Loucy (cell line): ENCODE results near the gene TEX14.
A peak's percentile ranks its signal among the peaks of the same experiment; 100 is the strongest.

Experiments
- H2AFZ ChIP-seq: fragments of 200-600 bp; sonication (generic); 2 replicates; pipeline ENCODE4 v1.6.0; 2016; ENCODE audit warnings: antibody characterized with exemption, mild to moderate bottlenecking, low read length, moderate library complexity
- H3F3A ChIP-seq: fragments of 200-600 bp; 2 replicates; pipeline ENCODE4 v1.6.0; 2016; ENCODE audit warnings: antibody characterized with exemption, low read depth, mild to moderate bottlenecking
- H3K27me3 ChIP-seq: fragments of 200-600 bp; sonication (generic); 2 replicates; pipeline ENCODE4 v1.6.1; 2014; ENCODE audit warnings: low read length, mild to moderate bottlenecking; ENCODE audit not compliant: insufficient read depth, poor library complexity, severe bottlenecking
- H3K36me3 ChIP-seq: fragments of 200-600 bp; sonication (generic); 2 replicates; pipeline ENCODE4 v1.6.1; 2016; ENCODE audit warnings: low read length; ENCODE audit not compliant: insufficient read depth
- H3K4me1 ChIP-seq: fragments of 200-600 bp; sonication (generic); 2 replicates; pipeline ENCODE4 v1.5.1; 2014; ENCODE audit warnings: low read length, mild to moderate bottlenecking; ENCODE audit not compliant: insufficient read depth, poor library complexity, severe bottlenecking
- H3K4me2 ChIP-seq: fragments of 200-600 bp; sonication (generic); 2 replicates; pipeline ENCODE4 v1.6.0; 2014; ENCODE audit warnings: antibody characterized with exemption, low read length, low read depth, mild to moderate bottlenecking; ENCODE audit not compliant: poor library complexity, severe bottlenecking
- H3K4me3 ChIP-seq: fragments of 200-600 bp; sonication (generic); 2 replicates; pipeline ENCODE4 v1.5.1; 2014; ENCODE audit warnings: low read length, mild to moderate bottlenecking, mixed read lengths; ENCODE audit not compliant: poor library complexity, severe bottlenecking
- H3K79me2 ChIP-seq: fragments of 200-600 bp; sonication (generic); 2 replicates; pipeline ENCODE4 v1.6.1; 2014; ENCODE audit warnings: low read length; ENCODE audit not compliant: insufficient read depth
- H3K9ac ChIP-seq: fragments of 200-600 bp; sonication (generic); 2 replicates; pipeline ENCODE4 v1.6.0; 2014; ENCODE audit warnings: mild to moderate bottlenecking, low read depth, low read length, moderate library complexity; ENCODE audit not compliant: poor library complexity, severe bottlenecking
- H3K9me2 ChIP-seq: fragments of 200-600 bp; sonication (generic); replicated peaks from 2 replicates; pipeline ENCODE4 v1.6.1; 2016; ENCODE audit warnings: low read depth, low read length, mixed read lengths
- H3K9me3 ChIP-seq: fragments of 200-600 bp; sonication (generic); 2 replicates; pipeline ENCODE4 v1.6.1; 2014; ENCODE audit warnings: mild to moderate bottlenecking, antibody characterized with exemption, low read length, low read depth; ENCODE audit not compliant: insufficient read depth
- H4K20me1 ChIP-seq: fragments of 200-600 bp; sonication (generic); 2 replicates; pipeline ENCODE4 v1.6.0; 2014; ENCODE audit warnings: antibody characterized with exemption, low read length, mild to moderate bottlenecking; ENCODE audit not compliant: insufficient read depth, poor library complexity, severe bottlenecking
- EZH2phosphoT487 ChIP-seq: fragments of 200-600 bp; IDR thresholded peaks from 2 replicates; pipeline ENCODE4 v1.6.1; 2018; ENCODE audit warnings: antibody characterized with exemption, mild to moderate bottlenecking, moderate library complexity, borderline replicate concordance
- TF ChIP-seq, protein P1 (sequence below): fragments of 200-600 bp; sonication (generic); conservative IDR thresholded peaks from 2 replicates; pipeline ENCODE4 v1.5.1; 2014; ENCODE audit warnings: mild to moderate bottlenecking, antibody characterized with exemption, low read length

The TEX14 gene

DNA sequence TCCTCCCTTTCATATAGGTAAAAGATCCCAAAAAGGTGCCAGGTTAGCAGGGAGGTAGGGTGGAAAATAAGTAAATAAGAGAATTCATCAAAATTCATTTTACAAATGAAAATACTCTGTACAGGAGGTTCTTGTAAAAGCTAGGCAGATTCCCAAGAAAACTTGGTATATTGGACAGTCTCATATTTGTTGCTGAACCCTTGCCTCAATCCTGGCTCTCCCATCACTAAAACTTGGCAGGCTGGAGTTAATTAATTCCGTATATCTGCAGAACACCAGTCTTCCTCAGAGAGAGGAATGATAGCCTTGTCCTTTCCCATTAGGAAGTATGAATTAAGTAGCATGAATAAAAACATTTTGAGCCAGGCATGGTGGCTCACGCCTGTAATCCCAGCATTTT is 111.2 kb downstream of the TEX14 start:
- TF ChIP-seq EZH2phosphoT487: no peak
- TF ChIP-seq, protein P1, sequence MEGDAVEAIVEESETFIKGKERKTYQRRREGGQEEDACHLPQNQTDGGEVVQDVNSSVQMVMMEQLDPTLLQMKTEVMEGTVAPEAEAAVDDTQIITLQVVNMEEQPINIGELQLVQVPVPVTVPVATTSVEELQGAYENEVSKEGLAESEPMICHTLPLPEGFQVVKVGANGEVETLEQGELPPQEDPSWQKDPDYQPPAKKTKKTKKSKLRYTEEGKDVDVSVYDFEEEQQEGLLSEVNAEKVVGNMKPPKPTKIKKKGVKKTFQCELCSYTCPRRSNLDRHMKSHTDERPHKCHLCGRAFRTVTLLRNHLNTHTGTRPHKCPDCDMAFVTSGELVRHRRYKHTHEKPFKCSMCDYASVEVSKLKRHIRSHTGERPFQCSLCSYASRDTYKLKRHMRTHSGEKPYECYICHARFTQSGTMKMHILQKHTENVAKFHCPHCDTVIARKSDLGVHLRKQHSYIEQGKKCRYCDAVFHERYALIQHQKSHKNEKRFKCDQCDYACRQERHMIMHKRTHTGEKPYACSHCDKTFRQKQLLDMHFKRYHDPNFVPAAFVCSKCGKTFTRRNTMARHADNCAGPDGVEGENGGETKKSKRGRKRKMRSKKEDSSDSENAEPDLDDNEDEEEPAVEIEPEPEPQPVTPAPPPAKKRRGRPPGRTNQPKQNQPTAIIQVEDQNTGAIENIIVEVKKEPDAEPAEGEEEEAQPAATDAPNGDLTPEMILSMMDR: no peak
- Histone ChIP-seq H3F3A (no peaks in the 10 kb centered on the region), H3K9me3 (no peaks in the 10 kb centered on the region), H3K4me2 (no peak overlapping the region), H3K4me1 (peaks cover under 1% of the 10 kb centered on the region), H3K27me3 (no peaks in the 10 kb centered on the region), H3K79me2 (no peaks in the 10 kb centered on the region), H2AFZ (no peak overlapping the region), H3K36me3 (no peaks in the 10 kb centered on the region), H3K9me2 (no peaks in the 10 kb centered on the region), H3K9ac (no peak overlapping the region), H3K4me3 (no peak overlapping the region), H4K20me1 (no peaks in the 10 kb centered on the region)

DNA sequence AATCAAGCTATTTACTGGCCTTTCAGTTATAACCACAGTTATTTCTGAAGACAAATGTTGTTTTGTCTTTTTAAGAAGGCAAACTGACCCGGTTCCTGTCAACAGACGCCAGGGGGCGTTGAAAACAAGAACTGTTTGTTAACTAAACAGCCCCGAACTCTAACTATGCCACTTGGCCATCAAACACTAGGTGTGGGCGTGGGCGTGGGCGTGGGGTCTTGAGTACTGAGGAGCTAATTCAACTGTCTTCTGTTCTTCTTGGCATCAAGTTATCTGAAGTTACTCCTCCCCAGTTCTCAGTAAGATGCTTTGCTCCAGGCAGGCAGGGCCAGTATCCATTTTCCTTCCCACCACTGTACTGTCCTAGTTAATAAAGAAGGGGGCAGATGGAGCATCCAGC is 114.1 kb downstream of the TEX14 start:
- no peak overlapping the region for H3K4me3 ChIP-seq
- TF ChIP-seq EZH2phosphoT487: no peak
- TF ChIP-seq, protein P1: peak; percentile 75
- no peaks in the 10 kb centered on the region for H3K9me3 ChIP-seq
- no peak overlapping the region for H3K9ac ChIP-seq
- no peaks in the 10 kb centered on the region for H3K36me3 ChIP-seq
- H2AFZ ChIP-seq: 0 out of 2 replicates have a peak overlapping the region, but pooled peaks have one; percentile 15
- H3K4me2 ChIP-seq: no peak overlapping the region
- no peaks in the 10 kb centered on the region for H3K79me2 ChIP-seq
- H3K27me3 ChIP-seq: no peaks in the 10 kb centered on the region
- peaks cover 5% of the 10 kb centered on the region for H3K4me1 ChIP-seq
- no peaks in the 10 kb centered on the region for H4K20me1 ChIP-seq
- no peaks in the 10 kb centered on the region for H3K9me2 ChIP-seq
- H3F3A ChIP-seq: no peaks in the 10 kb centered on the region

DNA sequence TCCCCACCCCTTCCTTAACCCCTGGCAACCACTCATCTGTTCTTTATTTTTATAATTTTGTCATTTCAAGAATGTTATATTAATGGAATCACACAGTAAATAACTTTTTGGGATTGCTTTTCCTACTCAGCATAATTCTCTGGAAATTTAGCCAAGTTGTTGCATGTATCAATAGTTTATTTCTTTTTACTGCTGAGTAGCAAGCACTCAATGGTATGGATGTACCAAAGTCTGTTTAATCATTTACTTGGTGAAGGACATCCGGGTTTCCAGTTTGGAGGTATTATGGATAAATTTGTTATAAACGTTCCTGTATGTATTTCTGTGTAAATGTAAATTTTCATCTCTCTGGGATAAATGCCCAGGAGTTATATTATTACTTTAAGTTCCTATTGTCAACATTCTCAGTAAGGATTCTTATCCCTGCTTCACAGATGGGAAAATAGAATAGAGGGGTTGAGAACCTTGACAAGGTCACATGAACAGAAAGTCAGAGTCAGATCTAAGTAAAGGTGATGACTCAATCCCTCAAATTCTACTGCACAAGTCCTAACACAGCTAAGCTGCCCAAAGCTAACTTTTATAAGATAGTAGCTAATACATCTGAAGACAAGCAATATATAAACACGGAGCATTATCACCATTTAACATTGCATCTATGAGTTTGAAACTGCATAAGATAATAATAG is 115.0 kb downstream of the TEX14 start:
- H4K20me1 ChIP-seq: no peaks in the 10 kb centered on the region
- no peaks in the 10 kb centered on the region for H3F3A ChIP-seq
- no peaks in the 10 kb centered on the region for H3K79me2 ChIP-seq
- TF ChIP-seq EZH2phosphoT487: no peak
- TF ChIP-seq, protein P1: no peak
- no peak overlapping the region for H3K4me2 ChIP-seq
- H3K9me2 ChIP-seq: no peaks in the 10 kb centered on the region
- H3K9ac ChIP-seq: no peak overlapping the region
- no peaks in the 10 kb centered on the region for H3K36me3 ChIP-seq
- no peaks in the 10 kb centered on the region for H3K9me3 ChIP-seq
- H3K4me1 ChIP-seq: peaks cover 5% of the 10 kb centered on the region
- H3K4me3 ChIP-seq: no peak overlapping the region
- no peaks in the 10 kb centered on the region for H3K27me3 ChIP-seq
- no peak overlapping the region for H2AFZ ChIP-seq
